DND-41 (cell line): ENCODE measurements around the gene PPM1J.
A peak's percentile ranks its signal among the peaks of the same experiment; 100 is the strongest.

Source experiments
- ATAC-seq: fragments of 200-7000 bp; cut with Tn5 transposase; 3 replicates; pipeline ENCODE4 v1.9.1; 2021; ENCODE audit warnings: low read depth; ENCODE audit not compliant: insufficient read depth
- DNase-seq: peaks from one replicate; pipeline ENCODE4 v3.0.0-alpha.2; 2020
- H2AFZ ChIP-seq: 2 replicates; pipeline ENCODE4 v1.6.0; 2012; ENCODE audit warnings: low read depth, low read length
- H3K27ac ChIP-seq: 2 replicates; pipeline ENCODE4 v1.5.1; 2012; ENCODE audit warnings: low read length, inconsistent platforms
- H3K27me3 ChIP-seq: fragments of 200-600 bp; sonication (generic); 2 replicates; pipeline ENCODE4 v1.6.0; 2012; ENCODE audit warnings: low read length, mild to moderate bottlenecking, inconsistent platforms; ENCODE audit not compliant: insufficient read depth, poor library complexity
- H3K36me3 ChIP-seq: 2 replicates; pipeline ENCODE4 v1.5.1; 2012; ENCODE audit warnings: low read length, inconsistent platforms; ENCODE audit not compliant: insufficient read depth
- H3K4me1 ChIP-seq: 2 replicates; pipeline ENCODE4 v1.5.1; 2012; ENCODE audit warnings: mild to moderate bottlenecking, low read length; ENCODE audit not compliant: insufficient read depth
- H3K4me2 ChIP-seq: 2 replicates; pipeline ENCODE4 v1.6.0; 2012; ENCODE audit warnings: mild to moderate bottlenecking, moderate library complexity, low read length, inconsistent platforms; ENCODE audit not compliant: insufficient read depth
- H3K4me3 ChIP-seq, 2 experiments: fragments of 200-600 bp in 1 of 2; shearing (Covaris generic) in 1 of 2; 2 replicates each; pipeline ENCODE4 v1.5.1; 2012 to 2016; ENCODE audit warnings: inconsistent platforms in 2 of 2, low read length in 2 of 2, mild to moderate bottlenecking in 2 of 2, low read depth in 1 of 2, moderate library complexity in 1 of 2
- H3K79me2 ChIP-seq: 2 replicates; pipeline ENCODE4 v1.6.0; 2012; ENCODE audit warnings: low read length, inconsistent platforms; ENCODE audit not compliant: insufficient read depth
- H3K9ac ChIP-seq: 2 replicates; pipeline ENCODE4 v1.6.0; 2012; ENCODE audit warnings: low read depth, mild to moderate bottlenecking, inconsistent platforms, low read length, moderate library complexity
- H3K9me3 ChIP-seq: 2 replicates; pipeline ENCODE4 v1.5.1; 2012; ENCODE audit warnings: low read length, moderate library complexity, mild to moderate bottlenecking, inconsistent platforms; ENCODE audit not compliant: insufficient read depth, severe bottlenecking
- H4K20me1 ChIP-seq: 2 replicates; pipeline ENCODE4 v1.6.0; 2012; ENCODE audit warnings: low read length; ENCODE audit not compliant: insufficient read depth
- EZH2 ChIP-seq: IDR thresholded peaks from 3 replicates; pipeline ENCODE4 v1.6.1; 2012; ENCODE audit warnings: borderline replicate concordance, low read depth, mild to moderate bottlenecking, moderate library complexity, low read length, inconsistent platforms; ENCODE audit not compliant: severe bottlenecking
- TF ChIP-seq, protein P1 (sequence below): IDR thresholded peaks from 2 replicates; pipeline ENCODE4 v1.5.1; 2012; ENCODE audit warnings: borderline replicate concordance, low read length, moderate library complexity, mild to moderate bottlenecking; ENCODE audit not compliant: poor library complexity, severe bottlenecking; ENCODE audit errors: extremely low read depth

Gene PPM1J

DNA sequence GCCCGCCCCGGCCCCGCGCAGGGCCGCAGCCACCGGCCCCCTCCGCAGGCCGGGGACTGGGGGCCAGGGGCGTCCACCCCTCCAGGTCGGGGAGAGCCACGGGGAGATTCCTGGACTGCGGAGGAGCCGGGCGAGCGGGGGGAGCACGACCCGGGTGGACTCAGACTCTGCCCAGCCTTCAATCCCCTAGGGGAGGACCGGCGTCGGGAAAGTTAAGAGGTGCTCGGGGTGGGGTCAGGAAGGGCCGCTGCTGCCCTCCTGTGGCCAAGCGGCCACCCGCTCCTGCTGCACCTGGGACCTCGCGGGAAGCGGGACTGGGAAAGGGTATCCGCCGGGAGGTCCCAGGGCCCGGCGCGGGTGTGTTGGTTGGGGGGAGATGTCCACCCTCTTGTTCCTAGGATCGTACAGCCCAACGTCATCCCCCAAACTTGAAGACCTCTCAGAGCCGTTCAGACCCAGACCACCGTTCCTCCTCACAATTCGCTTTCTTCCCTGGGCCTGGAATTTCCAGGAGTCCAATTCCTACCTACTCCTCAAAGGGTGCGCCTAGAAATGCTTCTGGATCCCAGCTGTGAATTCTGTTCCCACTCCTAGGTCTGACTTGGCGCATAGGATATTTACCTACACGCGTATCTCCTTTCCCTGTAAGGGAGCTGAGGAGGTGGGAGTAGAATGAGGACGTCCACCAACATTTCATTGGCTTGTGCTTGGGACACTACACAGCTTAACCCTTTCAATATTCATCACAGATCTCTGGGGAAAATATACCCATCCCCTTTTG, 7.7 kb downstream of the PPM1J start:
- no peak overlapping the region for H3K27ac ChIP-seq
- peak overlapping the region; percentile 23; the same call in 1 of the 2 replicates for H3K9ac ChIP-seq
- H3K9me3 ChIP-seq: no peaks in the 10 kb centered on the region
- H3K27me3 ChIP-seq: peaks cover 5% of the 10 kb centered on the region
- ATAC-seq (no peak), DNase-seq (peak; percentile 57)
- peaks cover 38% of the 10 kb centered on the region for H3K4me1 ChIP-seq
- peak overlapping the region in 1 of 2 experiments; percentile 35; a peak in 2 of 4 replicates for H3K4me3 ChIP-seq
- peak overlapping the region; percentile 47; the same call in 1 of the 2 replicates for H3K4me2 ChIP-seq
- TF ChIP-seq EZH2: no peak
- TF ChIP-seq, protein P1, sequence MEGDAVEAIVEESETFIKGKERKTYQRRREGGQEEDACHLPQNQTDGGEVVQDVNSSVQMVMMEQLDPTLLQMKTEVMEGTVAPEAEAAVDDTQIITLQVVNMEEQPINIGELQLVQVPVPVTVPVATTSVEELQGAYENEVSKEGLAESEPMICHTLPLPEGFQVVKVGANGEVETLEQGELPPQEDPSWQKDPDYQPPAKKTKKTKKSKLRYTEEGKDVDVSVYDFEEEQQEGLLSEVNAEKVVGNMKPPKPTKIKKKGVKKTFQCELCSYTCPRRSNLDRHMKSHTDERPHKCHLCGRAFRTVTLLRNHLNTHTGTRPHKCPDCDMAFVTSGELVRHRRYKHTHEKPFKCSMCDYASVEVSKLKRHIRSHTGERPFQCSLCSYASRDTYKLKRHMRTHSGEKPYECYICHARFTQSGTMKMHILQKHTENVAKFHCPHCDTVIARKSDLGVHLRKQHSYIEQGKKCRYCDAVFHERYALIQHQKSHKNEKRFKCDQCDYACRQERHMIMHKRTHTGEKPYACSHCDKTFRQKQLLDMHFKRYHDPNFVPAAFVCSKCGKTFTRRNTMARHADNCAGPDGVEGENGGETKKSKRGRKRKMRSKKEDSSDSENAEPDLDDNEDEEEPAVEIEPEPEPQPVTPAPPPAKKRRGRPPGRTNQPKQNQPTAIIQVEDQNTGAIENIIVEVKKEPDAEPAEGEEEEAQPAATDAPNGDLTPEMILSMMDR: peak; percentile 74
- peaks cover 2% of the 10 kb centered on the region; the same call in 1 of the 2 replicates for H3K36me3 ChIP-seq
- no peaks in the 10 kb centered on the region for H4K20me1 ChIP-seq
- H2AFZ ChIP-seq: no peak overlapping the region
- peaks cover 11% of the 10 kb centered on the region for H3K79me2 ChIP-seq

DNA sequence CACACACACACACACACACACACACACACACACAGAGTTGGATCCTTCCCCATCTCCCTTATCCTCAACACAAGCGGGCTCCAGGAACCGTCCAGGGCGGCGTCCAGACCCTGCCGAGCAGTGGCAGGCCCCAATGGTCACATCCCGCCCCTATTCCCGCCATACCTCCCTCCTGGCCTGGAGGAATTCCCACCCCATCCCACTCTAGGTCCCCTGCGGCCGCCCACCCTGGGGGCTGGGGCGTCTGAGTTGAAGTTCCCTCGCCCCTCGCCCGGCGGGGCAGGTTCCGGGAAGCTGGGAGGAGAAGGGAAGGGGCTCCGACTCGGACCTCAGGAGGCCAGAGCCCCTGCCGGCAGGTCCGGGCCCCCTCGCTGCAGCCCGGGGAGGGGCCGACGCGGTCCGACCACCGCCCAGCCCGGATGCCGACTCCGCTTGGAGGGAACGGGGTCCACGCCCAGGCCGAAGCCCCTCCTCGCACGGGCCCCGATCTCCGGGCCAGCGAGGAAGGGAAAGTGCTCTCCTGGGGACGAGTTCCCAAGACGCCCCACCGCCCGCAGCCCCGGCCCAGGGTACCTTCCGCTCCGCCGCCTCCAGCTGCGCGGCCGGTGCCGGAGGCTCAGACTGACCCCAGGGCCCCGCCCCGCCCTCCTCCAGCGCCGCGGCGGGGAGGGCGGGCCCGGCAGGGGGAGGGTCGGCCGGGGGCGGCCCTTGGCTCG, 8.5 kb downstream of the PPM1J start, which contains the start of gene RHOC:
Gene RHOC (minus strand): TSS at position 623 of the 716 bp plus-strand sequence. CDS start 3,328 bp downstream, outside the sequence.
- peak within 1 kb of the TSS; percentile 78 for H3K4me2 ChIP-seq
- peak within 1 kb of the TSS; percentile 59 for H3K9ac ChIP-seq
- H3K4me3 ChIP-seq: peak within 1 kb of the TSS in 1 of 2 experiments; percentile 60; a peak in 2 of 4 replicates
- DNase-seq (no peak), ATAC-seq (no peak)
- H3K27me3 ChIP-seq: peaks cover 5% of the 10 kb centered on the region
- H3K27ac ChIP-seq: peak within 1 kb of the TSS; percentile 81
- peaks cover 43% of the 10 kb centered on the region for H3K4me1 ChIP-seq
- H2AFZ ChIP-seq: peak within 1 kb of the TSS; percentile 62
- no peaks in the 10 kb centered on the region for H3K9me3 ChIP-seq
- H3K79me2 ChIP-seq: peaks cover 11% of the 10 kb centered on the region
- H3K36me3 ChIP-seq: peaks cover 7% of the 10 kb centered on the region; the same call in 1 of the 2 replicates
- TF ChIP-seq, protein P1: no peak
- no peak for TF ChIP-seq EZH2
- no peaks in the 10 kb centered on the region for H4K20me1 ChIP-seq

DNA sequence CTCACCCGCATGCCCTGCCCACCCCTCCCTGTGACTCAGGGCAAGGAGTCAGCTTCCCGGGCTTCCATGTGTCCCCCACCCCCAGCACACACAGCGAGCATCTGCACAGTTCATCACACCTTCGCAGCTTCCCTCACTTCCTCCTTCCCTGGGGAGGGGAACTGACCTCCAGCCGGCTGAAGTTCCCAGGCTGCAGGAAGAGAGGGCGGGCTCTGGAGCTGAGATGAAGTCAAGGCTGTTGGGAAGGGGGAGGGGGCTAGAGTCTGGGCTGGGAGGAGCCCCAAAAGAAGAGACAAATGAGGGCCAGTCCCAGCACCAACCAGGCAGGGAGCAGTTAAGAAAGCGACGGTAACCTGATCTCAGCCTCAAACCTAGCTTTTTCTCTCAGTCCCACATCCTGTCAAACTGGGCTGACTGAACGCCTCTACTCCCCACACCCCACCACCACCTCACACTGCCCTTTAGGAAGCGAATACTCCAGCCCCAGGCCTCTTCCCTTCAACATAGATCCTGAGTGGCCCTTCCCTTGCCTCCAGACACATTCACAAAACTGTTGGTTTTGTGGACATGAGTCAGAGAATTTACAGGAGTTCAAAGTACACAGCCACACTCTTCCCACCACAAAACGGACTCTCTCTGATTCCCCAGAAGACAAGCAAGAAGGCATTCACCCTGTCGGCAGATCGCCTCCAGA, 10.1 kb downstream of the PPM1J start:
- peak overlapping the region; percentile 70 for H2AFZ ChIP-seq
- ATAC-seq (peak; percentile 91), DNase-seq (peak; percentile 95)
- peak overlapping the region; percentile 59 for H3K9ac ChIP-seq
- H3K9me3 ChIP-seq: no peaks in the 10 kb centered on the region
- peak overlapping the region; percentile 6 to 60; a peak in 3 of 4 replicates for H3K4me3 ChIP-seq
- H3K27ac ChIP-seq: peak overlapping the region; percentile 81
- H3K4me1 ChIP-seq: peaks cover 51% of the 10 kb centered on the region
- peaks cover 5% of the 10 kb centered on the region for H3K27me3 ChIP-seq
- TF ChIP-seq, protein P1: no peak
- no peak for TF ChIP-seq EZH2
- H3K79me2 ChIP-seq: peaks cover 11% of the 10 kb centered on the region
- no peaks in the 10 kb centered on the region for H4K20me1 ChIP-seq
- H3K4me2 ChIP-seq: peak overlapping the region; percentile 78
- H3K36me3 ChIP-seq: peaks cover 22% of the 10 kb centered on the region
